Stimulated activated naive B cell treated with anti-CD40 and anti-IgM and Interleukin-4, amounts not matched to agents 10 μg/mL and 1 μg/mL and 100 μg/mL, for 72 hours (primary cell): Measurements from ENCODE around the gene UCHL3.

ENCODE experiments used
- ATAC-seq, 2 donors: fragments of 150-1000 bp; cut with Tn5 transposase; replicated peaks; 2 replicates each; pipeline ENCODE4 v1.10.0; 2021; ENCODE audit warnings: moderate library complexity in 1 of 2
- DNase-seq: peaks from one replicate; pipeline ENCODE4 v3.0.0; 2021
- H3K27ac Mint-ChIP-seq: one replicate; pipeline ENCODE4 v1.8.0; 2022; ENCODE audit warnings: mild to moderate bottlenecking, mixed read lengths
- H3K27me3 Mint-ChIP-seq, 2 donors: one replicate each; pipeline ENCODE4 v1.8.0; 2022; ENCODE audit warnings: mixed read lengths in 2 of 2
- H3K36me3 Mint-ChIP-seq, 2 donors: one replicate each; pipeline ENCODE4 v1.8.0; 2022; ENCODE audit warnings: mixed read lengths in 2 of 2, mild to moderate bottlenecking in 1 of 2
- H3K4me1 Mint-ChIP-seq, 2 donors: one replicate each; pipeline ENCODE4 v1.8.0; 2022; ENCODE audit warnings: mixed read lengths in 2 of 2, mild to moderate bottlenecking in 1 of 2
- H3K4me3 Mint-ChIP-seq, 2 donors: one replicate each; pipeline ENCODE4 v1.8.0; 2022; ENCODE audit warnings: mild to moderate bottlenecking in 2 of 2, mixed read lengths in 2 of 2, moderate library complexity in 1 of 2
- H3K9me3 Mint-ChIP-seq, 2 donors: one replicate each; pipeline ENCODE4 v1.8.0; 2022; ENCODE audit warnings: mixed read lengths in 2 of 2, mild to moderate bottlenecking in 1 of 2

The UCHL3 gene

DNA sequence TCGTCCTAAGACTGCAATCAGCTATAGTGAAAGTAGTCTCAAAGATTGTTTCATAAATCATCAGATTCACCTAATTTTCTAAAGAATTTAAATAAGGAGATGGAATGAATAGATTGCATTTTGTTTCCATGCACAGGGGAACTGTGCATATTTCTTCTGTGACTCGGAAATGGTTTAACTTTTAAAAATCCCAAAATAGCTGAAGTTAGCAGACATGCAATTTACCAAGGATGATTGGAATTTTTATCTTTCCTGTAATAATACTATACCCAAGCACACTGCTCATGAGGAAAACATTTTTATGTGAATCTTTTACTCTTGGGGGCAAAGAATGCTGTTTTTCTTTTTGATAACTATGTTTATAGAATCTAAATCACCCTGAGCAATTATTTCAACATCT is 71.6 kb downstream of the UCHL3 start:
- no peak overlapping the region for H3K27ac Mint-ChIP-seq
- H3K9me3 Mint-ChIP-seq = peaks cover 2% of the 10 kb centered on the region in 2 donors
- peaks cover 23 to 47% of the 10 kb centered on the region in 2 donors for H3K36me3 Mint-ChIP-seq
- DNase-seq (no peak), ATAC-seq (no peak)
- no peaks in the 10 kb centered on the region for H3K27me3 Mint-ChIP-seq
- H3K4me1 Mint-ChIP-seq = no peaks in the 10 kb centered on the region
- no peak overlapping the region for H3K4me3 Mint-ChIP-seq

- Mint-ChIP-seq H3K4me3 (no peak overlapping the region), H3K27me3 (no peaks in the 10 kb centered on the region), H3K4me1 (no peaks in the 10 kb centered on the region), H3K27ac (no peak overlapping the region), H3K9me3 (peaks cover 2 to 3% of the 10 kb centered on the region in 2 donors), H3K36me3 (peaks cover 17 to 34% of the 10 kb centered on the region in 2 donors)
- no peak for ATAC-seq
- DNase-seq = no peak
These were observed 79.2 kb downstream of the UCHL3 start for GRCh38 chr13:75628801-75629200.

GRCh38 chr13:75633285-75633684 is 83.7 kb downstream of the UCHL3 start:
- no peak for DNase-seq
- no peak for ATAC-seq
- H3K4me1 Mint-ChIP-seq = peaks cover 2 to 8% of the 10 kb centered on the region in 2 donors
- no peak overlapping the region for H3K27ac Mint-ChIP-seq
- peaks cover 0 to 7% of the 10 kb centered on the region in 2 donors for H3K36me3 Mint-ChIP-seq
- H3K9me3 Mint-ChIP-seq = no peaks in the 10 kb centered on the region
- H3K4me3 Mint-ChIP-seq = no peak overlapping the region
- H3K27me3 Mint-ChIP-seq = peaks cover 7 to 10% of the 10 kb centered on the region in 2 donors

DNA sequence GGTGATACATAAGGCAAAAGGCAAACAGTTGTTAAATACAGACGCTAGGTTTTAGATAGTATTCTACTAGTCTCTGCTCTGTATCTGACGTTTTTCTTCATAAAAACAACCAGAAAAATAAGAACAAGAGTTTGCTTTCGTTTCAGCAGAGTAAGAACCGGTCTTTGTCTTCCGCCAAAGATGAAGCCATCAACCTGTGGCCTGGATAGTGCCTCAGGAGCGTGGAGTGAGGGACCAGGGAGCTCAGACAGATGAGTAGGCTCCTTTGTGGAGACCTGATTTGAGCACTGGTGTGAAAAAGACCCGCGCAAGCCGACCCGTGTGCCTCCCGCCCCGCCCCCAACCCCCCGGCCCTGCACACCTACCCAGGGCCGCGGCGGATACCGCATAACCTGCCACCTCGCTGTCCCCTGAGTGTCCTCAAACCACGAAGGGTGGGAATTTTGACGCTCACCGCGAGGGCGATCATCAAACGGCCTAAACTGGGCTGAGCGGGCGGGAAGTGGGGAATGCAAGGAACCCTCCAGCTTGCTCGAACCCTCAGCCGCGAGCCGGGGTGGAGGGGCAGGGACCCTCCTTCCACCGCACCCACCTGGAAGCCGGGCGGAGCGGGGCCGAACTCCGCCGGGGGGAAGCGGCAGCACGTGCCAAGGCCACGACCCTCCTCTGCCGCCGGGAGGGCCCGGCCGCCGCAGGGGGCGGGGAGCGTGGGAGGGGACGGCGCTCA is 85.7 kb downstream of the UCHL3 start:
- DNase-seq = no peak
- H3K36me3 Mint-ChIP-seq = peaks cover 0 to 4% of the 10 kb centered on the region in 2 donors
- no peaks in the 10 kb centered on the region for H3K9me3 Mint-ChIP-seq
- peaks cover 7 to 10% of the 10 kb centered on the region in 2 donors for H3K27me3 Mint-ChIP-seq
- H3K4me1 Mint-ChIP-seq = peaks cover 2 to 8% of the 10 kb centered on the region in 2 donors
- H3K4me3 Mint-ChIP-seq = peak overlapping the region; percentile 64 to 69
- no peak overlapping the region for H3K27ac Mint-ChIP-seq
- ATAC-seq = no peak

DNA sequence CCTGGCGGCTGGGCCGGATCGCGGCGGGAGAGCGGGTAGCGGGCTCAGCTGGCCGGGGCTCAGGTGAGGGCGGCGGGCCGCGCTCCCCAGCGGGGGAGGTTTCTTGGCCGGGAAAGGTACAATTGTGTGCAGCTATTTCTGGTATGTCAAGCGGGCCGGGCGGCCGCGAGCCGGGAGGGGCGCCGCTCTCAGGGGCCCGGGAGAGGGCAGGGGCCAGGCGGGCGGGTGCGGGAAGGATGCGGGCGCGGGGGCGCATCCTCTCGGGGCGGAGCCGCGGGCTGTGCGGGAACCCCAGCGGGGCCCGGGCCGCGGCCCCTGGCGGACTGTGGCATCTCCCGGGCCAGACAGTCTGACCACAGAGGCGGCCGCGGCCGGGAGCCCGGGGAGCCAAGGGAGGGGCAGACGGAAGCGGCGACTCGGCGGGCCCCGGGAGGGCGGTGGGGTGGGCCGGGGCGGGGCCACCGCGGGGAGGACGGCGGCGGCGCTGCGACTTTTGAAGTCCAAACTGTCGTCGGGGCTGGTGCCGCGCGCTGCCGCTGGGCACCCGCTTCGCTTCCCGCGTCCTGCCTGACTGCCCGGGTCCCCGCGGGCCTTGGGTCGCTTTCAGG is 86.3 kb downstream of the UCHL3 start, which contains the start of gene LMO7:
LMO7 (plus strand) TSS at position 503 of the 608 bp plus-strand sequence. CDS start 328 bp downstream, outside the sequence.
- DNase-seq = peak; percentile 15
- Mint-ChIP-seq H3K9me3 (no peaks in the 10 kb centered on the region), H3K36me3 (peaks cover 0 to 6% of the 10 kb centered on the region in 2 donors), H3K27ac (peak within 1 kb of the TSS; percentile 47), H3K27me3 (peaks cover 7 to 10% of the 10 kb centered on the region in 2 donors), H3K4me3 (peak within 1 kb of the TSS; percentile 81 to 85), H3K4me1 (peaks cover 2 to 8% of the 10 kb centered on the region in 2 donors)
- peak; percentile 67 to 72 for ATAC-seq

DNA sequence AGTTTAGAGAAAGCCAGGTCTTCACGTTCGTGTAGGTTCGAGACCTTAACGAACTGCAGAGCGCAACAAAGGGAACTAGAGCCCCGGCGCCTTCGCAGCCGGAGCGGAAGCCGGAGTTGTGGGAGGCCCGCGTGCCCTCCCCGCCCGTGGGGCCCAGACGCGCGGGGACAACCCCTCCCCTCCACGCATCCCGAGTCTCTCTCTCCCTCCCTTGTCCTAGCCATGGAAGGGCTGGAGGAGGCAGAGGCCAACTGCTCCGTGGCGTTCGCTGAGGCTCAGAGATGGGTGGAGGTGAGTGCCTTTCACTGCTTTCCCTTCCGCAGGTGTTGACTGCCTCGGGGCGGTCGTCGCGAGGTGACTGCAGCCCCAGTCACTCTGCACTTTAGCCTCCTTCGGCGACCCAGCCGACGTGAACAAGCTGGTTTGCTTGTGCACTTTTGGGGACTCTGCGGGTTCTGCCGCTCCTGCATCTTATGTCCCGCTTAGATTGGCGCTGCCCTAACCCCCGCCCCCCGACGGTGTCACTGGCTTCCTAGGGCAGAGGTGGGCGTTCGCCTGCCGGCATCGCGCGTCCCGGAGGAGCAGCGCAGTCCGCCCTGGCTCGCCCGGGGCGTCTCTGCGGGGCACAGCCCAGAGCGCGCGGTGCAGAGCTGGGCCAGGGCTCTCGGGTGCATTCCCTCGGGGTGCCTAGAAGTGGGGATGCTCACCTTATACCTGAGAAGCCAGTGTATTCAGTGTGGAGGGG is 87.0 kb downstream of the UCHL3 start:
- Mint-ChIP-seq H3K4me1 (peaks cover 2 to 12% of the 10 kb centered on the region in 2 donors), H3K27ac (peak overlapping the region; percentile 47), H3K27me3 (peaks cover 7 to 10% of the 10 kb centered on the region in 2 donors), H3K4me3 (peak overlapping the region; percentile 81 to 85), H3K36me3 (peaks cover 0 to 6% of the 10 kb centered on the region in 2 donors), H3K9me3 (no peaks in the 10 kb centered on the region)
- ATAC-seq = peak; percentile 70
- peak; percentile 32 for DNase-seq

DNA sequence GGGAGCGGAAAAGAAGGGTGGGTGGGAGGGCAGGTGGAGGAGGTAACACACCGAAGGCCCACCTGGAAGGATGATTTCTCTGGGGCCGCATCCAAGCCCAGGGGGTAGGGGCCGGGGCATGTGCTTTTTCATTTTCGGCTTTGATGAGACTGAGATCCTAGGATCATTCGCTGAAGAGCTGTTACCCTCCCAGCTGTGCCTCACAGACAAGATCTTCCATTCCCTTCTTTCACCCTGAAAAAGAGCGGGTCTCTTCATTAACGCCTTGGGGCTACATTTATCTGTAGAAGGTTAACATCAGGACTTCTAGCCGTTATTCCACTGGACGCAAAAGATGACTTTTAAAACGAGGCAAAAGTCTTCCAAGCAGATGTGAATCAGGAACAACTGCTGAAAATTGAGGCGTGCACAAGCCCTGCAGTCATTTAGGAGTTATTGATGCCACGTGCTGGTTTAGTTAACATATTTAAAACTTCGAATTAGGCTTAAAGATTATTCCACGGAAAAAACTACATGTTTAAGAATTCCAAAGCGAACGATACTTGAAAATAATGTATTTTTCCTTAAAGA is 87.7 kb downstream of the UCHL3 start:
- peaks cover 7 to 10% of the 10 kb centered on the region in 2 donors for H3K27me3 Mint-ChIP-seq
- peaks cover 0 to 6% of the 10 kb centered on the region in 2 donors for H3K36me3 Mint-ChIP-seq
- peaks cover 2 to 14% of the 10 kb centered on the region in 2 donors for H3K4me1 Mint-ChIP-seq
- no peaks in the 10 kb centered on the region for H3K9me3 Mint-ChIP-seq
- H3K27ac Mint-ChIP-seq = no peak overlapping the region
- H3K4me3 Mint-ChIP-seq = peak overlapping the region; percentile 81 to 85
- DNase-seq = no peak
- no peak for ATAC-seq

- no peak for DNase-seq
- Mint-ChIP-seq H3K9me3 (no peaks in the 10 kb centered on the region), H3K36me3 (peaks cover 0 to 3% of the 10 kb centered on the region in 2 donors), H3K4me1 (peaks cover 2 to 14% of the 10 kb centered on the region in 2 donors), H3K4me3 (no peak overlapping the region), H3K27ac (no peak overlapping the region), H3K27me3 (peaks cover 7 to 10% of the 10 kb centered on the region in 2 donors)
- ATAC-seq = no peak
These were observed 89.9 kb downstream of the UCHL3 start for GRCh38 chr13:75639454-75639853.

DNA sequence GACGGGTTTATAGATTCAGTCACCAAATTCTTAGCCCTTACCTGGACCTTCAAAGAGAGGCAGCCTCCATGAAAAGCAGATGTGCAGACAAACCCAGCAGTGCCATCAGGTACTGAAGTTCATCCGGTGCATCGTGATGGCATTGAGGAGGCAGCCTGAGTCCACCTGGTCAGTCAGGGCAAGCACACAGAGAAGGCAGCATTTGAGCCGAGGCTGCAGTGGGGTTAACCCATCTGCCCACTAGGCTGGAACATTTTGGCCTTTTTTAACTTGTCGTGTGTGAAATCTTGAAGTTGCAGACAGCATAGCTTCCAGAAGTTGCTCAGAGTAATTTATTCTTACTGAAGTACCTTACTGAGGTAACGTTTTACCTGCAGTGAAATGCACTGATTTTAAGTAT is 91.4 kb downstream of the UCHL3 start:
- DNase-seq (no peak), ATAC-seq (no peak)
- Mint-ChIP-seq H3K27ac (no peak overlapping the region), H3K4me3 (no peak overlapping the region), H3K27me3 (peaks cover 7 to 10% of the 10 kb centered on the region in 2 donors), H3K36me3 (peaks cover 0 to 3% of the 10 kb centered on the region in 2 donors), H3K4me1 (peaks cover 6 to 18% of the 10 kb centered on the region in 2 donors), H3K9me3 (no peaks in the 10 kb centered on the region)

DNA sequence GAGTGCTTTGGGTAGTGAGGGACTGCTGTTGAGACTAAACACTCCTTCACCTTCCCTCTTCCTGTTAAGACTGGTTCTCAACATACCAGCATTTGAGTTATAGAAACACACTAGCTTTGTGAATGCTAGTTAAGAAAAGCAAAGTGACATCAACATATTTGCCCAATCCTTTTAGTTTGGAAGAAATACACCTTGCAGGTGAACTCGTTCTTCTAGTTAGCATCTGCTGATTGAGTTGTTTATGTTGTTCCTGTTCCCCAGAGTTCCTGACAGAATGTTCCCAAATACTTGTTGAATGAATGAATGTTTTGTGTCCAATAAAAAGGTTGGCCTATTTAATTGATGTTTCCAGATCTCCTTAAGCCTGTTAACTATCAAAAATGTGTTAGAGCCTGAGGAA is 93.6 kb downstream of the UCHL3 start:
- Mint-ChIP-seq H3K4me3 (no peak overlapping the region), H3K9me3 (no peaks in the 10 kb centered on the region), H3K36me3 (peaks cover 0 to 3% of the 10 kb centered on the region in 2 donors), H3K4me1 (peaks cover 15 to 30% of the 10 kb centered on the region in 2 donors), H3K27me3 (peaks cover 0 to under 1% of the 10 kb centered on the region in 2 donors), H3K27ac (no peak overlapping the region)
- DNase-seq = no peak
- ATAC-seq = no peak

DNA sequence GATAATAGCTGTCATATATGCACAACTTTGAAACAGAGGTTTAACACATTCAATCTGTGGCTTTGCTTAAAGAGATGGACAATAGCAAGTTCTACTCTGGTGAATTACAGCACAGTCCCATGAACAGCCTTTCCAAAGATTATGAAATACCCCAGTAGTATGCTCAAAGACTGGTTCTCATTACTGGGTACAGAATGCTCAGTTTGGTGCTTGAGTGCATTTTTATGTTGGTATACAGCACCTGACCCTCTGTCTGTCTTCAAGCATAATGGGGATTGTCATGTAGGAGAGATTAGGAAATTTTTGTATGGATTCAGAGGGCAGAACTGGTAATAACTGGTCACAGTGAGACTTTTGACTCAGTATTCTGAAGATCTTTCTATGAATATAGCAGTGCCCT is 94.1 kb downstream of the UCHL3 start:
- Mint-ChIP-seq H3K4me1 (peaks cover 20 to 35% of the 10 kb centered on the region in 2 donors), H3K9me3 (no peaks in the 10 kb centered on the region), H3K27ac (no peak overlapping the region), H3K4me3 (no peak overlapping the region), H3K36me3 (peaks cover 0 to 3% of the 10 kb centered on the region in 2 donors), H3K27me3 (no peaks in the 10 kb centered on the region)
- ATAC-seq (no peak), DNase-seq (no peak)

DNA sequence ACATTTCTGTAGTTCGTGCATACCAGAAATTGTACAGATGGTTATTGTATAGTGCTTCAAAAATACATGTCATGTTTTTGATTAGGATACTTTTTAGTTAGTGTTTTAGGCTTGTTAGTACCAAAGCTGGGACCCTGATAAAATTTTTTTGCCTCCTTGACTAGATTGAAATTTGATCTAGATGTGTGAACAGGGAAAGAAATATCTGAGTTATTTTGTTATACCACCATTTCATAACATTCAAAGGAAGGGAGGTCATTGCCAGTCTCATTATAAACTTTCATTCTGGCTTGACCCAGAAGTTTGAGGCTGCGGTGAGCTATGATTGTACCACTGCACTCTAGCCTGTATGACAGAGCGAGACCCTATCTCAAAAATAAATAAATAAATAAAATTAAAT is 95.5 kb downstream of the UCHL3 start:
- no peak for DNase-seq
- no peak overlapping the region for H3K4me3 Mint-ChIP-seq
- peaks cover 27 to 42% of the 10 kb centered on the region in 2 donors for H3K4me1 Mint-ChIP-seq
- H3K9me3 Mint-ChIP-seq = no peaks in the 10 kb centered on the region
- H3K27me3 Mint-ChIP-seq = no peaks in the 10 kb centered on the region
- ATAC-seq = no peak
- no peak overlapping the region for H3K27ac Mint-ChIP-seq
- H3K36me3 Mint-ChIP-seq = peaks cover 0 to 8% of the 10 kb centered on the region in 2 donors

GRCh38 chr13:75647126-75647784 is 97.7 kb downstream of the UCHL3 start:
- Mint-ChIP-seq H3K4me3 (peak overlapping the region; percentile 44 to 61), H3K27me3 (no peaks in the 10 kb centered on the region), H3K27ac (peak overlapping the region; percentile 93), H3K4me1 (peaks cover 29 to 36% of the 10 kb centered on the region in 2 donors), H3K36me3 (peaks cover 1 to 9% of the 10 kb centered on the region in 2 donors), H3K9me3 (no peaks in the 10 kb centered on the region)
- DNase-seq = no peak
- ATAC-seq = peak; percentile 93 to 95
